Body of pancreas (tissue), 4 donors: ENCODE results near the gene HGFAC.

Experiments
- CTCF ChIP-seq, 7 experiments: fragments of 450-650 bp in 4 of 7; fragments of 200-600 bp in 3 of 7; sonication (generic) in 3 of 7; IDR thresholded peaks; one replicate each; pipeline ENCODE4 v1.5.1; 2016 to 2019; ENCODE audit warnings: antibody characterized with exemption in 7 of 7
- POLR2A ChIP-seq, 3 donors: fragments of 450-650 bp; IDR thresholded peaks; one replicate each; pipeline ENCODE4 v1.6.1; 2016; ENCODE audit warnings: antibody characterized with exemption in 3 of 3, mild to moderate bottlenecking in 2 of 3

- no peak for TF ChIP-seq CTCF (IDR thresholded peaks at IDR 0.05)
- no peak for TF ChIP-seq POLR2A (IDR thresholded peaks at IDR 0.05)
These were observed 15.2 kb upstream of the HGFAC start for GRCh38 chr4:3426465-3427133.
